Mammary epithelial cell (primary cell): ENCODE data around the gene TRAPPC5.

Experiments
- EZH2 ChIP-seq: IDR thresholded peaks from 2 replicates; pipeline ENCODE4 v1.6.1; 2012; ENCODE audit warnings: low read length, inconsistent platforms, borderline replicate concordance
- TF ChIP-seq, protein P1 (sequence below), 2 donors: IDR thresholded peaks in 1 of 2; conservative IDR thresholded peaks in 1 of 2; 2 replicates each; pipeline ENCODE4 v1.5.1; 2011 to 2012; ENCODE audit warnings: inconsistent platforms in 2 of 2, low read length in 2 of 2, mild to moderate bottlenecking in 2 of 2, control low read depth in 1 of 2, low read depth in 1 of 2; ENCODE audit not compliant: insufficient read depth in 1 of 2; ENCODE audit errors: extremely low read depth in 1 of 2

DNA sequence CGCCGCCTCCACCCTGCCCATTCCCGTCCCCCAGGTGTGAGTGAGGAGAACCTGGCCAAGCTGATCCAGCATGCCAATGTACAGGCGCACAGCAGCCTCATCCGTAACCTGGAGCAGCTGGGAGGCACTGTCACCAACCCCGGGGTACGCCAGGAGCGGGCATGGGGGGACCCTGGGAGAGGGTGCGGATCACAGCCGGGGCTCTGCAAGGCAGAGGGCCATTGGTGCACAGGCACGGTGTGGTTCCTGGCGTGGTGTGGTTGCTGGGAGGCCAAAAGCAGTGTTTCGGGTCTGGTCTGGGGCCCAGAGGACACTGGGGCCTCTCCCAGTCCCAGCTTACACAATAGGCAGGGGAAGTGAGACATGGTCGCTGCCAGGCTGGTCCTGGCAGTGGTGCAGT lies 35.5 kb upstream of the TRAPPC5 start:
- TF ChIP-seq, protein P1, sequence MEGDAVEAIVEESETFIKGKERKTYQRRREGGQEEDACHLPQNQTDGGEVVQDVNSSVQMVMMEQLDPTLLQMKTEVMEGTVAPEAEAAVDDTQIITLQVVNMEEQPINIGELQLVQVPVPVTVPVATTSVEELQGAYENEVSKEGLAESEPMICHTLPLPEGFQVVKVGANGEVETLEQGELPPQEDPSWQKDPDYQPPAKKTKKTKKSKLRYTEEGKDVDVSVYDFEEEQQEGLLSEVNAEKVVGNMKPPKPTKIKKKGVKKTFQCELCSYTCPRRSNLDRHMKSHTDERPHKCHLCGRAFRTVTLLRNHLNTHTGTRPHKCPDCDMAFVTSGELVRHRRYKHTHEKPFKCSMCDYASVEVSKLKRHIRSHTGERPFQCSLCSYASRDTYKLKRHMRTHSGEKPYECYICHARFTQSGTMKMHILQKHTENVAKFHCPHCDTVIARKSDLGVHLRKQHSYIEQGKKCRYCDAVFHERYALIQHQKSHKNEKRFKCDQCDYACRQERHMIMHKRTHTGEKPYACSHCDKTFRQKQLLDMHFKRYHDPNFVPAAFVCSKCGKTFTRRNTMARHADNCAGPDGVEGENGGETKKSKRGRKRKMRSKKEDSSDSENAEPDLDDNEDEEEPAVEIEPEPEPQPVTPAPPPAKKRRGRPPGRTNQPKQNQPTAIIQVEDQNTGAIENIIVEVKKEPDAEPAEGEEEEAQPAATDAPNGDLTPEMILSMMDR (conservative IDR thresholded peaks at IDR 0.05 in 1 of 2, IDR thresholded peaks at IDR 0.05 in 1 of 2; ENCODE audit: extremely low read depth in 1 of 2, insufficient read depth in 1 of 2, low read depth in 1 of 2, low read length in 2 of 2), result no peak
- TF ChIP-seq EZH2, result no peak
